ENCODE measurements around the gene MS4A4E. TPM values are rescaled to one million over a fixed set of nuclear protein-coding genes. Genes with fewer than 3 reads are reported as not detected.
"Not testable (repeated sequence)": the region's sequence is repeated elsewhere in the genome, so short reads cannot be mapped to it uniquely, and the experiment has no call there.

MS4A4E gene
- total RNA-seq, 1 donor from 2014 or later = 1.1 TPM

GRCh38 chr11:60235321-60235720 lies 7.6 kb downstream of the MS4A4E start:
- ATAC-seq (ENCODE audit: poor library complexity) (no peak), DNase-seq (no peak)
- intact Hi-C loops (cut with DNase I) = no loop called here

GRCh38 chr11:60230681-60231080 lies 12.3 kb downstream of the MS4A4E start:
- no peak for ATAC-seq (ENCODE audit: poor library complexity)
- intact Hi-C loops (cut with DNase I) = no loop called here

GRCh38 chr11:60222141-60222540 lies 20.8 kb downstream of the MS4A4E start:
- DNase-seq (no peak), ATAC-seq (ENCODE audit: poor library complexity) (no peak)
- intact Hi-C loops (cut with DNase I) = no loop called here

More at GRCh38 chr11:60230681-60231080, 12.3 kb downstream of the MS4A4E start:
- no peak for DNase-seq

GRCh38 chr11:60221692-60222091 lies 21.2 kb downstream of the MS4A4E start:
- no peak for DNase-seq
- intact Hi-C loops (cut with DNase I) = no loop called here
- no peak for ATAC-seq (ENCODE audit: poor library complexity)

- no peak for DNase-seq
- no peak for ATAC-seq (ENCODE audit: poor library complexity)
- intact Hi-C loops (cut with DNase I) = no loop called here
These were observed 21.8 kb downstream of the MS4A4E start for GRCh38 chr11:60221181-60221580.

GRCh38 chr11:60214386-60214785 lies 28.6 kb downstream of the MS4A4E start:
- intact Hi-C loops (cut with DNase I) = no loop called here
- DNase-seq (no peak), ATAC-seq (ENCODE audit: poor library complexity) (no peak)

GRCh38 chr11:60211206-60211605 lies 31.7 kb downstream of the MS4A4E start:
- DNase-seq = no peak
- intact Hi-C loops (cut with DNase I) = no loop called here

GRCh38 chr11:60209977-60210376 lies 33.0 kb downstream of the MS4A4E start:
- DNase-seq = no peak
- ATAC-seq (ENCODE audit: poor library complexity) = no peak
- intact Hi-C loops (cut with DNase I) = no loop called here

More at GRCh38 chr11:60211206-60211605, 31.7 kb downstream of the MS4A4E start:
- no peak for ATAC-seq (ENCODE audit: poor library complexity)

GRCh38 chr11:60208951-60209350 lies 34.0 kb downstream of the MS4A4E start:
- intact Hi-C loops (cut with DNase I) = no loop called here
- ATAC-seq (ENCODE audit: poor library complexity) (no peak), DNase-seq (no peak)

GRCh38 chr11:60208146-60208895 lies 34.6 kb downstream of the MS4A4E start:
- no peak for ATAC-seq (ENCODE audit: poor library complexity)

GRCh38 chr11:60206616-60207015 lies 36.3 kb downstream of the MS4A4E start:
- ATAC-seq (ENCODE audit: poor library complexity) (no peak), DNase-seq (no peak)
- intact Hi-C loops (cut with DNase I) = no loop called here

More at GRCh38 chr11:60208146-60208895, 34.6 kb downstream of the MS4A4E start:
- intact Hi-C loops (cut with DNase I) = no loop called here
- no peak for DNase-seq

- no peak for DNase-seq
- ATAC-seq (ENCODE audit: poor library complexity) = no peak
- intact Hi-C loops (cut with DNase I) = no loop called here
These were observed 38.0 kb downstream of the MS4A4E start for GRCh38 chr11:60204922-60205321.

GRCh38 chr11:60201334-60201733 lies 41.6 kb downstream of the MS4A4E start:
- DNase-seq; ATAC-seq (ENCODE audit: poor library complexity); intact Hi-C loops (cut with DNase I): not testable (repeated sequence)

GRCh38 chr11:60197442-60197841 lies 45.5 kb downstream of the MS4A4E start:
- DNase-seq (no peak), ATAC-seq (ENCODE audit: poor library complexity) (no peak)
- intact Hi-C loops (cut with DNase I) = loop anchor here (10.0 kb wide), 2 partner anchors 83 to 373 kb away; no protein-coding TSS in a partner anchor

- no peak for ATAC-seq (ENCODE audit: poor library complexity)
- intact Hi-C loops (cut with DNase I) = loop anchor here (10.0 kb wide), 2 partner anchors 81 to 371 kb away; no protein-coding TSS in a partner anchor
- no peak for DNase-seq
These were observed 47.0 kb downstream of the MS4A4E start for GRCh38 chr11:60195923-60196368.

GRCh38 chr11:60194511-60194910 lies 48.4 kb downstream of the MS4A4E start:
- no peak for DNase-seq
- ATAC-seq (ENCODE audit: poor library complexity) = no peak
- intact Hi-C loops (cut with DNase I) = loop anchor here (10.0 kb wide), 2 partner anchors 80 to 370 kb away; no protein-coding TSS in a partner anchor

- no peak for DNase-seq
- intact Hi-C loops (cut with DNase I) = loop anchor here (10.0 kb wide), 2 partner anchors 79 to 369 kb away; no protein-coding TSS in a partner anchor
- ATAC-seq (ENCODE audit: poor library complexity) = peak; percentile 69
These were observed 49.1 kb downstream of the MS4A4E start for GRCh38 chr11:60193687-60194433.

GRCh38 chr11:60192564-60192963 lies 50.4 kb downstream of the MS4A4E start:
- not testable (repeated sequence) for ATAC-seq (ENCODE audit: poor library complexity); DNase-seq
- intact Hi-C loops (cut with DNase I) = loop anchor here (10.0 kb wide), 2 partner anchors 78 to 368 kb away; no protein-coding TSS in a partner anchor

GRCh38 chr11:60188481-60188880 lies 54.5 kb downstream of the MS4A4E start:
- not testable (repeated sequence) for DNase-seq
- intact Hi-C loops (cut with DNase I) = loop anchor here (10.0 kb wide), 1 partner anchor 56 kb away; the partner anchor contains the start of gene MS4A4E
- peak; percentile 22 for ATAC-seq (ENCODE audit: poor library complexity)
